ENCODE results near the gene DTNB. TPM values are rescaled to one million over a fixed set of nuclear protein-coding genes. Genes with fewer than 3 reads are reported as not detected.

Gene DTNB
- total and polyA plus RNA-seq, 2 donors (not counting 3 experiments of a cell fraction or from before 2014, with no cell fraction given): 11.5 to 17.0 TPM

GRCh38 chr2:25462021-25462420 is 211.4 kb downstream of the DTNB start:
- intact Hi-C loops (cut with micrococcal nuclease): no loop called here
- no peaks in the 10 kb centered on the region for H4K20me1 ChIP-seq (replicated peaks; ENCODE audit: control insufficient read depth, extremely low read depth, insufficient read depth, low read length)
- dilution Hi-C loops (cut with MboI; ENCODE audit: extremely low pct_ligation_motif_present, low sequenced_read_pairs): no loop called here
- H3K27me3 ChIP-seq (ENCODE audit: control insufficient read depth in 2 of 2, insufficient read depth in 2 of 2, low read length in 2 of 2): no peaks in the 10 kb centered on the region
- no peaks in the 10 kb centered on the region for H3K79me2 ChIP-seq (ENCODE audit: control insufficient read depth, insufficient read depth, low read length)
- no peak overlapping the region for H3K4me3 ChIP-seq (replicated peaks in 1 of 3; ENCODE audit: insufficient read depth in 1 of 3, low read depth in 1 of 3, low read length in 3 of 3)
- DNase-seq (ENCODE audit: low read depth, low spot score): no peak
- H3K4me1 ChIP-seq (ENCODE audit: control insufficient read depth, extremely low read depth, insufficient read depth, low read length): no peaks in the 10 kb centered on the region
- no peaks in the 10 kb centered on the region for H3K36me3 ChIP-seq (ENCODE audit: control insufficient read depth in 2 of 2, extremely low read depth in 1 of 2, insufficient read depth in 2 of 2, low read length in 2 of 2)
- H3K9ac ChIP-seq (replicated peaks; ENCODE audit: extremely low read depth, insufficient read depth, low read length): no peak overlapping the region
- no peak overlapping the region for H3K4me2 ChIP-seq (ENCODE audit: insufficient read depth, low read length)
- ChIA-PET CTCF (no interaction called here), POLR2A (no interaction called here)
- H2AFZ ChIP-seq (ENCODE audit: low read depth, low read length): no peak overlapping the region
- H3K9me3 ChIP-seq (replicated peaks; ENCODE audit: control insufficient read depth, insufficient read depth, low read length): no peaks in the 10 kb centered on the region
- H3K9me1 ChIP-seq (replicated peaks; ENCODE audit: control insufficient read depth, extremely low read depth, insufficient read depth, low read length): no peaks in the 10 kb centered on the region
- TF ChIP-seq POLR2AphosphoS5 (IDR thresholded peaks at IDR 0.05; ENCODE audit: insufficient read depth, low read depth, low read length): no peak
- TF ChIP-seq MYC (IDR thresholded peaks at IDR 0.05; ENCODE audit: low read depth, low read length): no peak
- TF ChIP-seq, protein P1, sequence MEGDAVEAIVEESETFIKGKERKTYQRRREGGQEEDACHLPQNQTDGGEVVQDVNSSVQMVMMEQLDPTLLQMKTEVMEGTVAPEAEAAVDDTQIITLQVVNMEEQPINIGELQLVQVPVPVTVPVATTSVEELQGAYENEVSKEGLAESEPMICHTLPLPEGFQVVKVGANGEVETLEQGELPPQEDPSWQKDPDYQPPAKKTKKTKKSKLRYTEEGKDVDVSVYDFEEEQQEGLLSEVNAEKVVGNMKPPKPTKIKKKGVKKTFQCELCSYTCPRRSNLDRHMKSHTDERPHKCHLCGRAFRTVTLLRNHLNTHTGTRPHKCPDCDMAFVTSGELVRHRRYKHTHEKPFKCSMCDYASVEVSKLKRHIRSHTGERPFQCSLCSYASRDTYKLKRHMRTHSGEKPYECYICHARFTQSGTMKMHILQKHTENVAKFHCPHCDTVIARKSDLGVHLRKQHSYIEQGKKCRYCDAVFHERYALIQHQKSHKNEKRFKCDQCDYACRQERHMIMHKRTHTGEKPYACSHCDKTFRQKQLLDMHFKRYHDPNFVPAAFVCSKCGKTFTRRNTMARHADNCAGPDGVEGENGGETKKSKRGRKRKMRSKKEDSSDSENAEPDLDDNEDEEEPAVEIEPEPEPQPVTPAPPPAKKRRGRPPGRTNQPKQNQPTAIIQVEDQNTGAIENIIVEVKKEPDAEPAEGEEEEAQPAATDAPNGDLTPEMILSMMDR (IDR thresholded peaks at IDR 0.05; ENCODE audit: extremely low read depth in 1 of 2, insufficient read depth in 1 of 2, low read depth in 1 of 2, low read length in 2 of 2): no peak
- TF ChIP-seq MAX (IDR thresholded peaks at IDR 0.05; ENCODE audit: insufficient read depth, insufficient read length): no peak
- no peak for TF ChIP-seq FOS (IDR thresholded peaks at IDR 0.05; ENCODE audit: borderline replicate concordance, insufficient read depth, low read length)
- TF ChIP-seq EZH2 (IDR thresholded peaks at IDR 0.05; ENCODE audit: borderline replicate concordance, low read depth, low read length, severe bottlenecking): no peak
- no peak for TF ChIP-seq POLR2A (IDR thresholded peaks at IDR 0.05; ENCODE audit: low read depth, low read length)
- TF ChIP-seq JUN (IDR thresholded peaks at IDR 0.05; ENCODE audit: borderline replicate concordance, insufficient read depth, insufficient read length, low read depth): no peak
- no peak for TF ChIP-seq GATA2 (IDR thresholded peaks at IDR 0.05; ENCODE audit: insufficient read depth, insufficient read length, low read depth, low read length)
- H3K27ac ChIP-seq (ENCODE audit: insufficient read depth, low read depth, low read length): no peak overlapping the region
- no peak for FAIRE-seq
- BruUV-seq (replicated peaks): no TSS peak
